Mammary epithelial cell (primary cell): ENCODE measurements around the gene ZCCHC10.

ENCODE experiments used
- CTCF ChIP-seq, 2 donors: IDR thresholded peaks in 1 of 2; conservative IDR thresholded peaks in 1 of 2; 2 replicates each; pipeline ENCODE4 v1.5.1; 2011 to 2012; ENCODE audit warnings: inconsistent platforms in 2 of 2, low read length in 2 of 2, mild to moderate bottlenecking in 2 of 2, control low read depth in 1 of 2, low read depth in 1 of 2; ENCODE audit not compliant: insufficient read depth in 1 of 2; ENCODE audit errors: extremely low read depth in 1 of 2
- EZH2 ChIP-seq: IDR thresholded peaks from 2 replicates; pipeline ENCODE4 v1.6.1; 2012; ENCODE audit warnings: low read length, inconsistent platforms, borderline replicate concordance

- no peak for TF ChIP-seq CTCF (conservative IDR thresholded peaks at IDR 0.05 in 1 of 2, IDR thresholded peaks at IDR 0.05 in 1 of 2; ENCODE audit: extremely low read depth in 1 of 2, insufficient read depth in 1 of 2, low read depth in 1 of 2, low read length in 2 of 2)
- no peak for TF ChIP-seq EZH2
Observed at GRCh38 chr5:132953710-132954109, 72.6 kb downstream of the ZCCHC10 start.
